ENCODE measurements around the gene RFFL.
"Not testable (repeated sequence)": the region's sequence is repeated elsewhere in the genome, so short reads cannot be mapped to it uniquely, and the experiment has no call there.

RFFL gene

GRCh38 chr17:35046245-35046644 lies 17.3 kb downstream of the RFFL start:
- DNase-seq: no peak

DNA sequence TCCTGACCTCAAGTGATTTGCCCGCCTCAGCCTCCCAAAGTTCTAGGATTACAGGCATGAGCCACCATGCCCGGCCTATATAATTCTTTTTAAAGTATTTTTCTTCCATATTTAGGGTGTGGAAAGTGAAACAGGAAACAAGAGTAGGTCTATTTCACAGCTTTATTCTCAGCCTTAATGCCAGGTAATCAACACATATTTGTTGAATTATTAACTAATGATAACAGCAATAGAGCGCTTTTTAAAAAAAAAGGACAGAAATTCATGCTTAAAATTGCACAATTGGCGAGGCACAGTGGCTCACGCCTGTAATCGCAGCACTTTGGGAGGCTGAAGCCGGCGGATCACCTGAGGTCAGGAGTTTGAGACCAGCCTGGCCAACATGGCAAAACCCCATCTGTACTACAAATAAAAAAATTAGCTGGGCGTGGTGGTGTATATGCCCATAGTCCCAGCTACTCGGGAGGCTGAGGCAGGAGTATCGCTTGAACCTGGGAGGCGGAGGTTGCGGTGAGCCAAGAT lies 18.0 kb downstream of the RFFL start:
- DNase-seq: not testable (repeated sequence)

DNA sequence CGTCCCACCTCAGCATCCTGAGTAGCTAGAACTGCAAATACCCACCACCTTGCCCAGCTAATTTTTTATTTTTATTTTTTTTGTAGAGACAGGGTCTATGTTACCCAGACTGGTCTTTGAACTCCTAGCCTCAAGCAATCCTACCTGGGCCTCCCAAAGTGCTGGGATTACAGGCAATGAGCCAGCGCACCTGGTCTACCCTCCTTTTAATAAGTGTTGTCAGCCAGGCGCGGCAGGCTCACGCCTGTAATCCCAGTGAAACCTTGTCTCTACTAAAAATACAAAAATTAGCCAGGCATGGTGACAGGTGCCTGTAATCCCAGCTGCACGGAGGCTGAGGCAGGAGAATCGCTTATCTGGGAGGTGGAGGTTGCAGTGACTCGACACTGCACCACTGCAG lies 19.3 kb downstream of the RFFL start:
- DNase-seq: no peak

DNA sequence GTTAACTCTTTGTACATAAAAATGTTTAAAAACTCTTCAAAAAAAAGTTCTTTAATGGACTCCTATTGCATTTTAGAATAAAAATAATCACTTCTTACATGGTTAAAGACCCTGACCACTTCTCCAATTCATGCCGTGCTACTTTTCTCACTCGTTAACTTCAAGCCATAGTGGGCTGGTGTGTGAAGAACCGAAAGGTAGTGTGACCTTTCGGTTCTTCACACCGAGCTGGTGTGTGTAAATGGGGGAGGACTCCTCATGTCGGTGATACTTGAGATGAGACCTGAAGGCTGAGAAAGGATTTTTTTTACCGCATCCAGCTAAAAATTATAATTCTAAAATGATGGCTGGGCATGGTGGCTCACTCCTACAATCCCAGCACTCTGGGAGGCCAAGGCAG lies 22.1 kb downstream of the RFFL start:
- no peak for DNase-seq

- no peak for DNase-seq
Observed at GRCh38 chr17:35038453-35038852, 25.1 kb downstream of the RFFL start.

GRCh38 chr17:35030780-35031179 lies 32.7 kb downstream of the RFFL start:
- DNase-seq: no peak

- no peak for DNase-seq
Observed at GRCh38 chr17:35028531-35029262, 34.8 kb downstream of the RFFL start.

- DNase-seq: not testable (repeated sequence)
Observed at GRCh38 chr17:35028097-35028496, 35.4 kb downstream of the RFFL start.

GRCh38 chr17:35025541-35025940 lies 38.0 kb downstream of the RFFL start:
- DNase-seq: no peak

DNA sequence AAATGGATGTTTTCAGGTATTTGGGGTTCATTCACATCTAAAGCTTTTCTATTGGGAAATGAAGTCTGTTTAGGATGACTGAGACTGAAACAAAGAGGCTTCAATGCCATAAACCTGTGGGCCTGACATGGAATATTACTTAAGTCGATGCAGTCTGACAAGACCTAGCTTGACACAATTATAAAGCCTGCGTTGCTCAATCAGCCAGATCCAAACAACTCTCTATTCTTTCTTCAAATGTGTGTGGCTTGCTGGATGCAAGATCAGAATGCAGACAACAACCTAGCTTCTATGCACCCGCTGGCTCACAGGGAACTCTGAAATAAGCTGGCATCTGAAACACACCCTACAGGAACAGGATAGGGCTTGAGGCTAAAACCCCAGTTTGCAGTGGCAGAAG lies 40.0 kb downstream of the RFFL start:
- no peak for DNase-seq

GRCh38 chr17:35022536-35023063 lies 40.9 kb downstream of the RFFL start:
- peak; percentile 83 for DNase-seq

- no peak for DNase-seq
Observed at GRCh38 chr17:35021520-35022380, 41.8 kb downstream of the RFFL start.

DNA sequence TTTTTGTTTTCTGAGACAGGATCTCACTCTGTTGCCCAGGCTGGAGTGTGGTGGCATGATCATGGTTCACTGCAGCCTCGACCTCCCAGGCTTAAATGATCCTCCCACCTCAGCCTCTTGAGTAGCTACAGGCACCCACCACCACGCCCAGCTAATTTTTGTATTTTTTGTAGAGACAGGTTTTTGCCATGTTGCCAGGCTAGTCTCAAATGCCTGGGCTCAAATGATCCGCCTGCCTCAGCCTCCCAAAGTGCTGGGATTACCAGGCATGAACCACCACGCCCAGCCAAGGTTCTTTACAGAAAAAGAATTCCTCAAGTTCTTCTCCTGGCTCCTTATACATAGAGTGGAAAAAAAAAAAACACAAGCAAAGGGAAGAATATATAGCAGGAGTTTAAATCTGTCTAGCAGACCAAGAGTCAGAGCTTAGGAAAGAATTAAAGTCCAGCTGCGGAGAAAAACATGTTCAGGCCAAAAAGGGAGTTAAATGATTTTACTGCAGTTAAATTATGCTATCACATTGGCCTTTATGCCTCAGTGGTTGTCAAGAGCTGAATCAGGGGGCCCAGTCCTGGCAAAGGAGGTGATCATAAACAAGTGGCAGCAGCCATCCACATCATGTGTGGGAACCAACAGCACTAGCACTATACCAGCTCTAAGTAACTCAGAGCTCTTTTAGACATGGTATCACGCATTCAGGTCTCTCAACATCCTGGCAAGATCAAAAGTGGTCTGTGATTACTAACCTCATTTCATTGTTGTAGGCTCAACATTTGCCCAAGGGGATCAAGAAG lies 43.9 kb downstream of the RFFL start:
- no peak for DNase-seq

DNA sequence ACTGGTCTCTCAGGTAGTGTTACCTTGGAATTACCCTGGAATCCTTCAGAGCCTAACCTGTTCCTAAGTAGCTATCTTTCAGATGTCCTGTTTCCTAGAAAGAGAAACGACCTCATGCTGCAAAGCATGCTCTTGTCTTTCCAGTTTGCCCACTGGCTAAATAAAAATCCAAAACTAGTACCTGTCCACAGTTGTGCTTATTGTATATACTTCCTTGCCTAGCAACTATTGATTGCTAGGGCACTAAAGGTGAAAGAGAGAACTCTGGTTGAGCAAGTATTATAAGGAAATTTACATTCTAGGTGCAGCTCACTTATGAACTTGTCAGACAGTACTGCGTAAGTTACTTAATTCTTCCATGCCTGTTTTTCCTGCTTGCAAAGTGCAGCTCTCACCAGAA lies 44.7 kb downstream of the RFFL start:
- DNase-seq: no peak

- no peak for DNase-seq
Observed at GRCh38 chr17:35017021-35017420, 46.5 kb downstream of the RFFL start.

DNA sequence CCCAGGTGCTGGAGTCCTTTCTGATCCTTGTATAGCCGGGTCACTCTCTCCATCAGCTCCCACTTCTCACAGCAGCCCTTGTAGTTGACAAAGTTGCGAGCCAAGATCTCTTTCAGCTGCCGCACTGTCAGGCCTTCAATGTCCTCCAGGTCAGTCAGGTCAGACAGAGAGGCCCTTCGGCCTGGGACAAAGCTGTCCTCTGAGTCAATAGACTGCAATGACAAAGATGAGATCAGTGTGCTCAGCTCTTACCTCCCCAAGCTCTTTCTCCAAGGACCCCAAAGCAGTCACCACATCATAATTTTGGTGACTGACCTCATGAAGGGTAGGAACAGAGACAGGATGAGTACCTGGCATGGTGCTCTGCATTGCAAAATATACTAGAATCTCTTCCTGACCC lies 47.1 kb downstream of the RFFL start:
- no peak for DNase-seq

DNA sequence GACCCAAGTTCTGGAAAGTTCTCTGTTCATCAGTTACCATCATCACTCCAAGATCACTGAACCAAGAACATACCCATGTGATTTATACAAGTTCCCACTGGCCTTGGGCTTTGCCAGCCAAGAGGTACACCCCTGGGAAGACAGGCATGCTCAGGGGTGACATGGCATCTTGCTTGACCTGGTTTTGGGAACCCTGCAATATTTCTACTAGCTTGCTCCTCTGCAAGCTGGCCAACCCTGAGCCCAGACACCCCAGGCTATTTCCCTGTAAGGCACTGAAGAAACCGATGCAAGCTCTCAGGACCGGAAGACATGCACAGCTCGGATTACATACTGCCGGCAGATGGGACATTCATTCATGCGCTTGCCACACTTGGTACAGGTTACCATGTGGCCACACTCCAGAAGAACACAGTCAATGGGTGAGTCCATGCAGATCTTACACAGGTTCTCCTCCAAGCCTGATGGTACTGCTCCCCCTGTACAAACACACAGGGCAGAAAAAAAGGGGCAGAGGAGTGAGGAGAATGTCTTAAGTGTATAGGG lies 51.8 kb downstream of the RFFL start:
- no peak for DNase-seq

DNA sequence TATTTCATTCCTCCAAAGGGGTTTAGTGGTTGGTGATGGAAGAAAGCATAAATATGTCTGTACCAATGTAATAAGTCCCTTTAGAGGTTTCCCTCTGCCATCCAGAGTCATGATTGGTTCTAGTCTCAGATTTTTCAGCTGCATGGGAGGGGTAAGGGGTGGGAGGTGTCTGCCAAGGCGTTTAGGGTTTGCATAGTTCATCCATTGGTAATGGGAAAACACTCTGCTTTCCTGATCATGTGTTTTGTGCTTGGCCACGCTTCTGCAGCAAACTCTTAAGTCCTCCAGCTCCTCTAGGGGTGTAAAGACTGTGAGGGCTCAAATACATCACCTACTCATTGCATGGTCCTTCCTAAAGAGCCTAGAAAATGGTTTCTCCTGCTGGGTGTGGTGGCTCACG lies 53.4 kb downstream of the RFFL start:
- DNase-seq: no peak

GRCh38 chr17:35006961-35007360 lies 56.5 kb downstream of the RFFL start:
- no peak for DNase-seq

DNA sequence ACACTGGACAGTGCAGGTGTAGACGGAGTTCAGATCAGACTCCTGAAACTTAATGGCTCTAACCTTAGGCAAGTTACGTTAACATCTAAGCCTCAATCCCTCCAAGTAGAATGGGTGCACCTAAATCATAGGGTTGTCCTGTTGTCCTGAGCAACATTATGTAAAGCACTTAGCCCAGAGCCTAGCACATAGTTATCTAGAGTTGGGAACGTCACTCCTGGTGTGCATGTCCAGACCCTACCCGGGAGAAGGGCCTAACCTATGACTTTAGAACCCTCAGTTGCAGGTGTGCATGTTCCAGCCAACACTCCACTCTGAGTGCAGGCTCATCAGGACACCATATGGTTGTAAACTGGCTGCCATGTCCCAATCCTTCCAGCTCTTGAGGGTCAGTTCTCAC lies 57.2 kb downstream of the RFFL start:
- DNase-seq: no peak

DNA sequence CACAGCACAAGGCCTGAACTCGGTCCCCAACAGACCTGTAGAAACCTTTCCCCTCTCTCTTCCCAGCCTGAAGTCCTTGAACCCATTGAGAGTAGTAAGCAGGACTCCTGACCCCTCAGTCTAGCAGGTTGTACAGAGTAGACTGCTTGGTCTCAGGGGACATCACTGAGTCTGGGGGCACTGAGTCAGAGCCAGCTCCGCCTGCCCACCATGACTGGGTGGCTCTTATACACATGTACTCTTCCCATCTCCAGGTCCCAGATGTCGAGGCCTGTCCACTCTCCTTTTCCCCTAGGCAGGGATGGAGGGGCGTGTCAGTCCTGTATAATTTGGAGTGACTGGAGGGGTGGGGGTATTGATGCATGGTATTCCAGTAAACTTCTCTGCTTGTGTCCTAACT lies 59.7 kb downstream of the RFFL start:
- DNase-seq: no peak

DNA sequence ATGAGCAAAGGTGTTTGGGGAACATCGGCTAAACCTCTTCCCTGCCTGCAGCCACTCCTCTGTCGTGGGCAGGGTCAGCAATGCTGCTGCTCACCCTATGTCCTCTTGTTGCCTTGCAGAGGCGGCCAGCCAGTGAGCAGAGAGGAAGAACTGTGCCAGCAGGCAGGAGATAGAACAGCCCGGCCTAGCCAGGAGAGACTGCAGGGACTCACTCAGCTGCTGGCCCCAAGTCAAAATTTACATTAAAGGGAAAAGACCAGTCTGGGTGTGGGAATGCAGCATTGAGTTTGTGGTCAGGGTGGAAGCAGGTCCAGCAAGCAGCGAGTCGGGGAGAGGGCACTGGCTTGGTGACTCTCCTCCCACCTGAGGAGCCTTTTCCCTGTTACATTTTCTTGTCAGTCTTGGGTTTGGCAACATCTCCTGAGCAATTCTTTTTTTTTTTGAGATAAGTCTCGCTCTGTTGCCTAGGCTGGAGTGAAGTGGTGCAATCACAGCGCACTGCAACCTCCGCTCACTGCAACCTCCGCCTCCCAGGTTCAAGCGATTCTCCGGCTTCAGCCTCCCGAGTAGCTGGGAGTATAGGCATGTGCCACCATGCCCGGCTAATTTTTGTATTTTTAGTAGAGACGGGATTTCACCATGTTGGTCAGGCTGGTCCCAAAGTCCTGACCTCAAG lies 60.5 kb downstream of the RFFL start:
- DNase-seq: no peak

All from stimulated activated CD4-positive, alpha-beta T cell treated with anti-CD3 and anti-CD28 coated beads, Interleukin-15, amount 100 ng/mL, for 24 hours (primary cell).